GM13976 (cell line): ENCODE measurements around the gene FOCAD.

Source experiments
- DNase-seq: peaks from one replicate; pipeline ENCODE4 v3.0.0; 2012; ENCODE audit warnings: low spot score
- in situ Hi-C: fragments of 300-500 bp; cut with MboI; formaldehyde crosslinking; loops from one replicate; pipeline ENCODE4 v1.12.0; 2022; ENCODE audit warnings: low sequenced_read_pairs, mixed read lengths, inconsistent platforms; ENCODE audit not compliant: unreplicated experiment
- TF ChIP-seq, protein P1 (sequence below): IDR thresholded peaks from 2 replicates; pipeline ENCODE4 v1.5.1; 2012; ENCODE audit warnings: borderline replicate concordance, mild to moderate bottlenecking; ENCODE audit not compliant: insufficient read depth; ENCODE audit errors: extremely low read depth, missing control alignments, control extremely low read depth

Gene FOCAD

DNA sequence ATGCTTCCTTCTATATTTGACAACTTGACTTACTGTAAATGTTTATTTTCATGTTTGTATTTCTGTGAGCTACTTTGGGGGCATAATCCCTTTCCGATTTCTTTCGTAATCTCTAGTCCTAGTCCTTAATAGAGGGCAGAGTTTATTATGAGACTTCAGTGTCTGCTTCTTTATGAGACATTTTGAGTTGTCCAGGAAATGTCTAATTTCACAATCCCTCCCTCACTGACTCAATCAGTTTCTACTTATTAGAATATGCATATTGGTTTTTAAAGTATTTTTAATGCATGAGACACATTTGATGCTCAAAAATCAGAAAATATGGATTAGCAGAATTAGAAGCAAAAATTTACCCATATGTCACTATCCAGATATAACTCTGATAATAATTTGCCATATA is 160.9 kb downstream of the FOCAD start:
- in situ Hi-C loops = no loop called here
- no peak for DNase-seq
- TF ChIP-seq, protein P1, sequence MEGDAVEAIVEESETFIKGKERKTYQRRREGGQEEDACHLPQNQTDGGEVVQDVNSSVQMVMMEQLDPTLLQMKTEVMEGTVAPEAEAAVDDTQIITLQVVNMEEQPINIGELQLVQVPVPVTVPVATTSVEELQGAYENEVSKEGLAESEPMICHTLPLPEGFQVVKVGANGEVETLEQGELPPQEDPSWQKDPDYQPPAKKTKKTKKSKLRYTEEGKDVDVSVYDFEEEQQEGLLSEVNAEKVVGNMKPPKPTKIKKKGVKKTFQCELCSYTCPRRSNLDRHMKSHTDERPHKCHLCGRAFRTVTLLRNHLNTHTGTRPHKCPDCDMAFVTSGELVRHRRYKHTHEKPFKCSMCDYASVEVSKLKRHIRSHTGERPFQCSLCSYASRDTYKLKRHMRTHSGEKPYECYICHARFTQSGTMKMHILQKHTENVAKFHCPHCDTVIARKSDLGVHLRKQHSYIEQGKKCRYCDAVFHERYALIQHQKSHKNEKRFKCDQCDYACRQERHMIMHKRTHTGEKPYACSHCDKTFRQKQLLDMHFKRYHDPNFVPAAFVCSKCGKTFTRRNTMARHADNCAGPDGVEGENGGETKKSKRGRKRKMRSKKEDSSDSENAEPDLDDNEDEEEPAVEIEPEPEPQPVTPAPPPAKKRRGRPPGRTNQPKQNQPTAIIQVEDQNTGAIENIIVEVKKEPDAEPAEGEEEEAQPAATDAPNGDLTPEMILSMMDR = no peak

GRCh38 chr9:20848490-20848889 is 164.4 kb downstream of the FOCAD start:
- in situ Hi-C loops = no loop called here
- TF ChIP-seq, protein P1 = no peak
- no peak for DNase-seq

DNA sequence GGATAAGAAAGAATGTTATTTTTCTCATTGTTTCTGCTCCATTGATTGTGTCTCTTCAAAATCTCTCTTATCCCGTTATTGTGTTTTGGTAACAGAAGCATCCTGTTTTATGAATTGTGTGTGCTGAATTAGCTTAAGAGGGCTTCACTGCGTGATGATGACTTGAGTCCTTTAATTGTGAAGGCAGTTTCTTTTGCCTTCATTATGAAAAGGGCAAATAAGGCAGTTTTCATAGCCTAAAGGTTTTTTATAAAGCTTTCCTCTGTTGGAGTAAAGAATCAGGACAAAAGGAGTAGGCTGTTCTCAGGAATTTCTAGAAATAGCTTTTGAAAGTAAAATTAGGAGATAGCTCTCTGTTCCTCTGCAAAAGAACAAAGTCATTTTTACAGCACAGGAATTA is 169.8 kb downstream of the FOCAD start:
- DNase-seq = no peak
- in situ Hi-C loops = no loop called here
- TF ChIP-seq, protein P1 = no peak

GRCh38 chr9:20854444-20854843 is 170.4 kb downstream of the FOCAD start:
- in situ Hi-C loops = no loop called here
- TF ChIP-seq, protein P1 = no peak
- no peak for DNase-seq

DNA sequence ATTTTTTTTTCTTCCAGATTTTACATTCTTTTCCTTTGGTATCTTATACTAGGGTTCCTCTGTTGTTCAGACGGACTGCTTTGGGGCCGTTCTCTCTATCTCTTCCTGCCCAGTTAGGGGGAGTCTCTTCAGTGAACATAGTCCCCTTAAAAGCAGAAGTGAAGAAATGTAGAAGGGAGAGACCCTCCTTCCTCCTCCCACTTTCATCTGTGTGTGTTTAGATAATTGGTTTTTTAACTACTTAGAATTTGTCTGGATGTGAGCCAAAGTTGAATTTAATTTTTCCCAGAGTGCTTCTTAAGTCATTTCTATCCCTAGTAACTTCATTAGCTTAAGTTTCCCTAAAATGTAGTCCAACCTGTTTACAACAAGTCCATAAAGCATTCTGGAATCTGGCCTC is 179.9 kb downstream of the FOCAD start:
- no peak for DNase-seq
- TF ChIP-seq, protein P1 = no peak
- in situ Hi-C loops = no loop called here

DNA sequence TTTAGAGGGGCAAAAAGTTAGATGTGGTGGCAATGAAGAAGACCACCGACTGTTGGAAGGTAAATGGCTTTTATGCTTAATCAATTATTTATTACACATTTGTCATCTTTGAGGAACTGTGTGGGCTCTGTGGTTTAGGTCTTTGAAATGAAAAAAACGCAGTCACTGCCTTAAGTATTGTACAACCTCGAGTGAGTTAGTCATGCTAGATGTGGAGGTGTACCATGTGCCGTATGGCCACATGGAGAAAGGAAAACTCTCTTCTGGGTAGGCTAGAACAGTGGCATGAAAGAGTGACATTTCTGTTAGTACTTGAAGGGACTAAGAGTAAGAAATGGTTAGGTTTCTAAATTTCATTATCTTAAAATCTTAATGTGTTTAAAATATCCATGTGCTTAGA is 181.3 kb downstream of the FOCAD start:
- no peak for DNase-seq
- TF ChIP-seq, protein P1 = no peak
- in situ Hi-C loops = no loop called here

GRCh38 chr9:20870115-20870514 is 186.1 kb downstream of the FOCAD start:
- in situ Hi-C loops = no loop called here
- TF ChIP-seq, protein P1 = no peak
- no peak for DNase-seq
